GM12864 (cell line): ENCODE measurements around the gene MRPL55.

ENCODE experiments used
- DNase-seq: peaks from one replicate; pipeline ENCODE4 v3.0.0-alpha.2; 2011; ENCODE audit warnings: low read depth
- H3K4me3 ChIP-seq: 2 replicates; pipeline ENCODE4 v1.5.1; 2011; ENCODE audit warnings: mild to moderate bottlenecking, low read depth, low read length, control low read depth
- CTCF ChIP-seq: IDR thresholded peaks from 2 replicates; pipeline ENCODE4 v1.5.1; 2011; ENCODE audit warnings: low read depth, mild to moderate bottlenecking, moderate library complexity, low read length, control low read depth, inconsistent platforms; ENCODE audit errors: missing control alignments

The MRPL55 gene

GRCh38 chr1:228073061-228073856 is 35.8 kb downstream of the MRPL55 start:
- H3K4me3 ChIP-seq = no peak overlapping the region
- TF ChIP-seq CTCF = no peak
- no peak for DNase-seq

- DNase-seq = no peak
- H3K4me3 ChIP-seq = no peak overlapping the region
- no peak for TF ChIP-seq CTCF
These were observed 36.4 kb downstream of the MRPL55 start for GRCh38 chr1:228072658-228073043.

DNA sequence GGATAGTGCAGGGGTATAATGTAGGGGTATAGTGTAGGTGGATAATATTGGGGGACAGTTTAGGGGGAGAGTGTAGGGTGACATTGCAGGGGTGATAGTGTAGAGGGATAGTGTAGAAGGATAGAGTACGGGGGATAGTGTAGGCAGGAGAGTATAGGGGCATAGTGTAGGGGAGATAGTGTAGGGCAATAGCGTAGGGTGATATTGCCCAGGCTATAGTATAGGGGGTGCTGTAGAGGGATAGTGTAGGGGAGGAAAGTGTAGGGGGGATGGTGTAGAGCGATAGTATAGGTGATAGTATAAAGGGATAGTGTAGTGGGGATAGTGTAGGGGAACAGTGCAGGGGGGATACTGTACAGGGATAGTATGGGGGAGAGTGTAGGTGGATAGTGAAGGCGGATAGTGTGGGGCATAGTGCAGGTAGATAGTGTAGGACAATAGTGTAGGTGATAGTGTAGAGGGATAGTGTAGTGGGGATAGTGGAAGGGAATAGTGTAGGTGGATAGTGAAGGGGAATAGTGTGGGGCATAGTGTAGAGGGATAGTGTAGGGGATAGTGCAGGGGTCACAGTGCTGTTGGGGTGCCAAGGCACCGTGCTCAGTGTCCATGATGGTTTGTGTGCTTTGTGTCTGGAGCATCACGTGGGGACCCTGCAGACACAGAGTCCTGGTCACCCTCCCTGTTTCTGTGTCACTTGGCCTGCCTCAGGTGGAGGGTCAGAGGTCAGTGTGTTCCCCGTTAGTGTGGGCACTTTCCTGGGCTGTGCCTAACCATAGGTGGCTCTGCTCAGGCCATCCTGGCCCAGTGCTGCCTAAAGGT is 37.1 kb downstream of the MRPL55 start:
- TF ChIP-seq CTCF = no peak
- no peak overlapping the region for H3K4me3 ChIP-seq
- no peak for DNase-seq

DNA sequence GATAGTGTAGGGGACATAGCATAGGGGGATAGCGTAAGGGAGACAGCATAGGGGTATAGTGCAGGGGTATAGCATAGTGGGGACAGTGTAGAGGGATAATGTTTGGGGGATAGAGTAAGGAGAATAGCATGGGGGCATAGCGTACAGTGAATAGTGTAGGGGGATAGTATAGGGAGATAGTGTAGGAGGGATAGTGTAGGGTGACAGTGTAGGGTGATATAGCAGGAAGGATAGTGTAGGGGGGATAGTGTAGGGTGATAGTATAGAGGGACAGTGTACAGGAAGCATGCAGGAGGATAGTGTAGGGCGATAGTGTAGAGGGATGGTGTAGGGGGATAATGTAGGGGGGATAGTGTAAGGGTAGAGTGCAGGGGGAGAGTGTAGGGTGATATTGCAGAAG is 38.2 kb downstream of the MRPL55 start:
- no peak overlapping the region for H3K4me3 ChIP-seq
- no peak for DNase-seq
- no peak for TF ChIP-seq CTCF

DNA sequence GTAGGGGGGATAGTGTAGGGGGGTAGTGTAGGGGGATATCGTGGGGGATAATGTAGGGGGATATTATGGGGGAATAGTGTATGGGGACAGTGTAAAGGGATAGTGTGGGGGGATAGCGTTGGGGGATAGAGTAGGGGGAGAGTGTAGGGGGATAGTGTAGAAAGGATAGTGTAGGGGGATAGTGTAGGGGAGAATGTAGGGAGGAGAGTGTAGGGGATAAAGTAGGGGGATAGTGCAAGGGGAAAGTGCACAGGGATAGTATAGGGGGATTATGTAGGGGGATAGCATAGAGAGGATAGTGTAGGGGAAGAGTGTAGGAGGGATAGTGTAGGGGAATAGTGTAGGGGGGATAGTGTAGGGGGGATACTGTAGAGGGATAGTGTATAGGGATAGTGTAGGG is 38.9 kb downstream of the MRPL55 start:
- no peak for DNase-seq
- no peak for TF ChIP-seq CTCF

DNA sequence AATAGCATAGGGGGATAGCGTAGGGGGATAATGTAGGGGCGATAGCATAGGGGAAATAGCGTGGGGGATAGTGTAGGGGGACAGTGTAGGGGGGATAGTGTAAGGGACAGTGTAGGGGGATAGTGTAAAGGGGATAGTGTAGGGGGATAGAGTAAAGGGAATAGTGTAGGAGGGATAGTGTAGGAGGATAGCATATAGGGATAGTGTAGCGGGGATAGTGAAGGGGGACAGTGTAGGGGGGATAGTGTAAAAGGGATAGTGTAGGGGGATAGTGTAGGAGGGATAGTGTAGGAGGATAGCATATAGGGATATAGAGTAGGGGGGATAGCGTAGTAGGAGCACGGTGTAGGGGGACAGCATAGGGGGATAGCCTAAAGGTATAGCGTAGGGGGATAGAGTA is 40.7 kb downstream of the MRPL55 start:
- DNase-seq = no peak
- no peak for TF ChIP-seq CTCF
- no peak overlapping the region for H3K4me3 ChIP-seq

More for the DNA sequence above, 38.9 kb downstream of the MRPL55 start:
- no peak overlapping the region for H3K4me3 ChIP-seq
